OCI-M1 (cell line): Measurements from ENCODE around the gene AHDC1.
"Not testable (repeated sequence)": the region's sequence is repeated elsewhere in the genome, so short reads cannot be mapped to it uniquely, and the experiment has no call there.

Source experiments
- DNase-seq: peaks from one replicate; lab custom pipeline; 2025; lab: John Stamatoyannopoulos, UW

Gene AHDC1

DNA sequence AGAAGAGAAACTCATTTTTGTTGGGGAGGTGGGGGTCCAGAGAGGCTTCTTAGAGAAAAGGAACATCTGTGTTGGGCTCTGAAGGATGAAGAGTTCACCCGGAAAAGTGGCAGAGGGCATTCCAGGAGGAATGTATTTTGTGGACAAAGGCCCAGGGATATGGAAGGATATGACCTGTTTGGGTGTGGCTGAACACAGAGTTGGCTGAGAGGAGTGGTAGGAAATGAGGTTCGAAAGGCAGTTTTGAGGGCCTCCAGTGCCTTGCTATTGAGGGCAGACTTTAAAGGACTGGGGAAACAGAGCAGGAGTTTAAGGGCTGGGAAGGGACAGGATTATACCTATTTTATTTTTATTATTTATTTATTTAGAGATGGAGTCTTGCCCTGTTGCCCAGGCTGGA lies 86.6 kb downstream of the AHDC1 start:
- DNase-seq, result no peak

GRCh38 chr1:27515626-27516025 lies 88.3 kb downstream of the AHDC1 start:
- DNase-seq, result no peak

GRCh38 chr1:27513958-27514357 lies 90.0 kb downstream of the AHDC1 start:
- DNase-seq, result no peak

DNA sequence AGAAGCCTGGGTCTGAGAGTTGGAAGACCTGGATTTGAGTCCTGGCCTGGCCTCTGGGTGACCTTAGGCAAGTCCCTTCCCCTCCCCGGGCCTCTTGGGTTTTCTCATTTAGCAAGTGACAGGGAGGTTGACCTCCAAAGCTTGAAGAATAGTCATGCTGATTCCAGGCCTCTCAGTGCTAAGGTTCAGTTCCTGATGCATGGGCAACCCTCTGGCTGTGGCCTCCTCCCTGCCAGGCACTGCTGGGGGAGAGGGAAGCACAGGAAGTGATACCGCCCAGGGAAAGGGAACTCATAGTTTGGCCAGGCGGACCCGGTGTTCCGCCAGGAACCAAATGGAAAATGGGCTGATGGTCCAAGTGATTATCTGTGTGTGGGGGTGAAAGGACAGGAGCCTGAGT lies 90.4 kb downstream of the AHDC1 start:
- DNase-seq, result no peak

GRCh38 chr1:27509127-27510080 lies 94.5 kb downstream of the AHDC1 start:
- no peak for DNase-seq

DNA sequence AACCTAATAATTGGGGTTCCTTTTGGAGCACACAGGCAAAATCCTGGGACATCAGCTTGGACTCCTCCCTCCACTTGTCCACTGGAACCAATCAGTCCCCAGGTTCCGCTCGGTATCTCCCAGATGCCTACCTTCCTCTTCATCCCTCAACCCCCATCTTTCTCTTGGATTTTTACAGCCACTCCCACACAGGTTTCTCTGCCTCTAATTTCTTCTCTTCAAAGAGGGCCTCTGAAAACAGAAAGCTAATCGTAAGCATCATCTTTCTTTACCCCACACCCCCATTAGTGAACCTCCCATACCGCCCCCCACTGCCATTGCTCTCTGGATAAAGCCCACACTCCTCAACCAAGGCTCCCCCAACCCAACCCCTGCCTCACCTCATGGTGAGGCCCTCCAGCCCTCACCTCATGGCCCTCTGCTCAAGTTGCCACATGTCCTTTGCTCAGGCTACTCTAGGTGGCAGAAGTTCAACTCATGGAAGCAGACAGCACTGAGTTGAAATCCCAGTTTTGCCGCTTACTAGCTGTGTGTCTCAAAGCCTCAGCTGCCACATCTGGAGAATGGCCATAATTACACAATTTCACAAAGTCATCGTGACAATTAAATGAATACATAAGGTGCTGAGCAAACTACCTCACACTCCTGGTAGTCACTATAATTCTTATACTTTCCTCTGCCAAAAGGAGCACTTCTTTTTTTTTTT lies 95.8 kb downstream of the AHDC1 start:
- DNase-seq, result peak; percentile 53

GRCh38 chr1:27506703-27507102 lies 97.2 kb downstream of the AHDC1 start:
- no peak for DNase-seq

GRCh38 chr1:27505420-27505680 lies 98.6 kb downstream of the AHDC1 start:
- DNase-seq, result no peak

GRCh38 chr1:27504588-27505419 lies 99.1 kb downstream of the AHDC1 start:
- no peak for DNase-seq

- no peak for DNase-seq
Measured at GRCh38 chr1:27503844-27504587, 99.9 kb downstream of the AHDC1 start.

DNA sequence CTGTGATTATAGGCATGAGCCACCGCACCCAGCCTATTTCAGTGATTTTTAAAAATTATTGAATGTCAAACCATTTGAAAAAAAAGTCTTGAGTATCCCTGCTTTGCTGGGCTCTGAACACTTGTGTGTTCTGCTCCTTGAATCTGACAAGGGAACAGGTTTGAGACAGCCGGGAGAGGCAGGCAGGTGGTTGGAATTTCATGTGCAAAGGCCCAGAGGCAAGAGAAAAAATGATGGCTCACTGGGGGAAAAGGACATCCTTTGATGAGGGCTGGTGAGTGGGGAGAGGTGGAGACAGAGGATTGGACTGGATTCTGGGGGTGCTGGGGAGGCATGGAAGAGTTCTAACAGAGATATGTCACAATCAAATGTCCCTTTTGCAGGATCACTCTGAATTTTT lies 100.9 kb downstream of the AHDC1 start:
- DNase-seq, result no peak

GRCh38 chr1:27501159-27501558 lies 102.8 kb downstream of the AHDC1 start:
- not testable (repeated sequence) for DNase-seq

GRCh38 chr1:27499142-27499541 lies 104.8 kb downstream of the AHDC1 start:
- no peak for DNase-seq

GRCh38 chr1:27496604-27497155 lies 107.3 kb downstream of the AHDC1 start:
- no peak for DNase-seq

DNA sequence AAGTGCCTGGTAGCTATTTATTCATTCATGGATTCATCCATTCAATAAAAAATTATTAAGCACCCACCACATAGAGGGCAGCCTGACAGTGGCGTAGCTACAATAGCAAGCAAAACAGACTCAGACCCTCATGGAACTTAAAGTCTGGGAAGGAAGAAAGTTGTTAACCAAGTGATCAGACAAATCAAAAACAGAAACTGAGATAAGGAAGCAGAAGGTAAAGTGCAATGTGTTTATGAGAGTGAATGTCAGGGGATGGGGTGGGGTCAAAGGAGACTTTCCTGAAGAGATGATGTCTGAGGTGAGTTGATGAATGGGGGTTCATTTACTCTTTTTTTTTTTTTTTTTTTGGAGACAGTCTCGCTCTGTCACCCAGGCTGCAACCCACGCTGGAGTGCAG lies 111.1 kb downstream of the AHDC1 start:
- DNase-seq, result no peak

DNA sequence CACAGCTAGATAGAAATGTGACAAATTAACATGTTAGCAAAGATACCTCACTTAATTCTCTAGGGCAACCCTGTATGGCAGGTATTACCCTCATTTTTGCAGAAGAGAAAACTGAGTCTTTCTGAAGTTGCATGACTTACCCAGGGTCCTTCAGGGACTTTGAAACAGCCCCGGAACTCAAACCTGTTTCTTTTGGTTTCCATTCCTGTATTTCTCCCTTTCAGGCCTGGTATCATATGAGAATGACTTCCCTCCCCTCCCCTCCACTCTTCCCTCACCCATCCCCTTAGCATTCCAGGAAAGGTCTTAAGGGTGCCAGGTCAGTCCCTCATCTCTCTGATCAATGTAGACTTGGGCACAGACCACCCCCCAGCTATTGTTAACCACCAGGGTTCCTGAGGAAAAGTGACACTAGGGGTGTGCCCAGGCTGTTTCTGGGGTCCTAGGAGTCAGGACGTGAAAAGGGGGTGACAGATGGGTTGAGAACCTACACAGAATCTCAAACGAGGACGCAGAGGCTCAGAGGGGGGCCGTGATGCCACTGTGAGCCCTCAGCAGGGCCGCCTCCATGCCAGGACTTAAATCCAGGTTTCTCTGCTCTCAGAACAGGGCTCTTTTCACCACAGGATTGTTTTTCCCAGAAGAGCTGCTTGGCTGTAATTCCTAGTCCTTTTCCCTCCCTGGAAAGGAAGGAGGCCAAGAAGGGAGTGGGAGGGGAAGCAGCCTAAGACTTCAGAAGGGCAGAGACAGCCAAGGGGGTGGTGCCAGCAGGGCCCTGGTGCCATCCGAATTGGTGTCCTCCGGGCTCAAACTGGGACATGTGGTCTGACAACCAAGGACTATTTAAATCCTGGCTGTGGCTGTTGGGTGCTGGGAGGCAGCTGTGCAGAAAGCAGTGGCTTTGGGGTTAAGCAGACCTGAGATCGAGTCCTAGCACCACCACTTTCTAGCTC lies 111.9 kb downstream of the AHDC1 start:
- DNase-seq, result no peak

DNA sequence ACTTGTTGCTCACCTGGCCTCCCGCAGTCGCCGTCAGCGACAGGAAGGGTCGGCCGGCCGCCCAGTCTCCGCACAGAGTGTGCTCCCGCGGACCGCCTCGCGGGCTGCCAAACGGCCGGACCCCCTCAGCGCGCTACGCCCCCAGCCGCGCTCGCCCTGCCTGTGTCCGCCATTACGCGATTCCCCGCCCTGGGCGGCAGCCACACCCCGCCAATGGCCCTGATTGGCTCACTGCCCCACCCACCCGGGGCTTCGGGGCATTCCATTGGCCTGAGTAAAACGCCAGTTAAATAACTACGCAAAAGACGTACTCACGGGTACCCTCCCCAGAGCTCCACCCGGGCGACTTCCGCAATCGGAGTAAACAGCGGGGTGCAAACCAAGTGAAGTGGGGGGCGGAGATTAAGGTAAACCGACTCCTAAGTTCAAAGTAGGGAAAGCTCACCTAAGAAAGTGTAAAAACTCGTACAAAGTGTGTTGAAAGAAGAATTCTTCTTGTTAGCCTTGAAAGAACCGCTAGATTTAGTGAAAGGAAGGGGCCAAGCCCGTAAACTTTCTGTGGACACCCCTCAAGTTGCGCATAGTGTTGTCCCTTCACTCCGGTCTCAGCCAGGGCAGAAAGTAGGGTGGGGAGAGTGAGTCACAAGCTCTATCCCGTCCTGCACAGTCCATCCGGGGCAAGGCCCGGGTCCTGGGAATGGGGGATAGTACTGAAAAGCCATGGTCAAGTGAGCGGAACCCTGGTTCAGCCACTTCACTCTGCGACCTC lies 113.8 kb downstream of the AHDC1 start, which contains the start of gene WASF2:
WASF2 (minus strand) TSS at position 195 of the 769 bp plus-strand sequence. CDS start 61,277 bp downstream, outside the sequence.
- peak; percentile 98 for DNase-seq

- peak; percentile 66 for DNase-seq
Measured at GRCh38 chr1:27489501-27489972, 114.4 kb downstream of the AHDC1 start.
